Mucosa of rectum (tissue), 2 donors: ENCODE results near the gene SLC25A1.

ENCODE experiments used
- H3K27ac ChIP-seq, 2 donors: one replicate each; pipeline ENCODE4 v1.7.0; 2013; ENCODE audit warnings: inconsistent platforms in 2 of 2, low read depth in 2 of 2, low read length in 2 of 2
- H3K27me3 ChIP-seq, 2 donors: one replicate each; pipeline ENCODE4 v1.7.0; 2013; ENCODE audit warnings: low read length in 2 of 2; ENCODE audit not compliant: control insufficient read depth in 2 of 2, insufficient read depth in 2 of 2
- H3K36me3 ChIP-seq, 2 donors: one replicate each; pipeline ENCODE4 v1.7.0; 2013; ENCODE audit warnings: low read length in 2 of 2; ENCODE audit not compliant: control insufficient read depth in 2 of 2, insufficient read depth in 2 of 2
- H3K4me1 ChIP-seq, 2 donors: one replicate each; pipeline ENCODE4 v1.7.0; 2013; ENCODE audit warnings: low read length in 2 of 2, mild to moderate bottlenecking in 1 of 2; ENCODE audit not compliant: control insufficient read depth in 2 of 2, insufficient read depth in 2 of 2
- H3K4me3 ChIP-seq, 2 donors: one replicate each; pipeline ENCODE4 v1.7.0; 2013; ENCODE audit warnings: low read length in 2 of 2
- H3K9ac ChIP-seq, 2 donors: one replicate each; pipeline ENCODE4 v1.7.0; 2013; ENCODE audit warnings: low read length in 2 of 2, low read depth in 1 of 2, mild to moderate bottlenecking in 1 of 2
- H3K9me3 ChIP-seq, 2 donors: one replicate each; pipeline ENCODE4 v1.7.0; 2013; ENCODE audit warnings: low read length in 2 of 2; ENCODE audit not compliant: control insufficient read depth in 2 of 2
- donor health status: healthy.
- donor health status: Normal muscosa, but diverticular disease.

SLC25A1 gene

GRCh38 chr22:19138217-19139000 is 40.1 kb downstream of the SLC25A1 start:
- no peaks in the 10 kb centered on the region for H3K27me3 ChIP-seq
- H3K4me1 ChIP-seq, result peaks cover 2 to 3% of the 10 kb centered on the region in 2 donors
- H3K9me3 ChIP-seq, result no peaks in the 10 kb centered on the region
- H3K4me3 ChIP-seq, result no peak overlapping the region
- no peak overlapping the region for H3K27ac ChIP-seq
- H3K9ac ChIP-seq, result no peak overlapping the region
- H3K36me3 ChIP-seq, result peaks cover 52 to 67% of the 10 kb centered on the region in 2 donors

GRCh38 chr22:19137384-19138216 is 40.9 kb downstream of the SLC25A1 start:
- no peak overlapping the region for H3K27ac ChIP-seq
- H3K4me1 ChIP-seq, result no peaks in the 10 kb centered on the region
- no peak overlapping the region for H3K9ac ChIP-seq
- no peak overlapping the region for H3K4me3 ChIP-seq
- peaks cover 51 to 73% of the 10 kb centered on the region in 2 donors for H3K36me3 ChIP-seq
- H3K27me3 ChIP-seq, result no peaks in the 10 kb centered on the region
- no peaks in the 10 kb centered on the region for H3K9me3 ChIP-seq

DNA sequence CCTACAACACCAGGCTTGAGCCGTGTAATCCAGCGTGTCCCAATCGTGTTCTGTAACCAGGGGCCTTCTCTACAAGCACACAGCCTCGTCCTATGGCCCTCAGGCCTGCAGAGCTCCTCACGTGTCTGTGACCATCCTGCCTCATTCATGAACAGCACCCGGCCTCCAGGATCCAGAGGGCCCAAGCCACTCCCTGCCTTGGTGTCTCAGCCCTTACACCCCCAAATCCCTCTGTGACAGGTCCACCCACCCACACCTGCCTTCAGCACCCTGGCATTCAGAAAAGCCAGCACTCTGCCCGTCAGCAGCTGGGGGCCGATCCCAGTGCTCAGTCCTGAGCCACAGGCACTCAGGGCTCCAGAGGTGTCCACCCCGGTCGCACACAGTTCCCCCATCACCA is 41.6 kb downstream of the SLC25A1 start:
- H3K4me3 ChIP-seq, result no peak overlapping the region
- peaks cover 49 to 69% of the 10 kb centered on the region in 2 donors for H3K36me3 ChIP-seq
- no peaks in the 10 kb centered on the region for H3K4me1 ChIP-seq
- no peak overlapping the region for H3K27ac ChIP-seq
- H3K9ac ChIP-seq, result no peak overlapping the region
- H3K27me3 ChIP-seq, result no peaks in the 10 kb centered on the region
- H3K9me3 ChIP-seq, result no peaks in the 10 kb centered on the region

DNA sequence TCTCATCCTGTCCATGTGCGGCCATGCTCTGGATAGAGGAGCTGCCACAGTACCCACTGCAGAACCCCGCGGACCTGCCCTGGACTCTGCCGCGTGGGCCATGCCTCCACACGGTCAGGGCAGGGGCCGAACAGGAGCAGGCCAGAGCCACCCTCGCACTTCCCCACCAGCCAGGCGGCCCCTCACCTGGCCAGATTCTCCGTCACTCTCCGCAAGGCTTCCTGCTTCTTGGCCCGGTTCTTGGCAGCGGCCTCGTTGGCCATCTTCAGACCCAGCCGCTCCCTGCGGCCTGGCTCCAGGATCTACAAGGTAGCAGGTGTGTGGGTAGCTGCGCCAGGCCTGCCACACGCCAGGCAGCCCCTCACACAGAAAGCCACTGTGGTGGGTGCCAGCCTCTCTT is 43.7 kb downstream of the SLC25A1 start:
- Histone ChIP-seq H3K9ac (no peak overlapping the region), H3K27me3 (no peaks in the 10 kb centered on the region), H3K4me1 (no peaks in the 10 kb centered on the region), H3K9me3 (no peaks in the 10 kb centered on the region), H3K4me3 (no peak overlapping the region), H3K27ac (no peak overlapping the region), H3K36me3 (peaks cover 44 to 63% of the 10 kb centered on the region in 2 donors)

GRCh38 chr22:19134176-19134831 is 44.2 kb downstream of the SLC25A1 start:
- H3K36me3 ChIP-seq, result peaks cover 38 to 57% of the 10 kb centered on the region in 2 donors
- H3K4me3 ChIP-seq, result no peak overlapping the region
- H3K9me3 ChIP-seq, result no peaks in the 10 kb centered on the region
- H3K27ac ChIP-seq, result no peak overlapping the region
- no peaks in the 10 kb centered on the region for H3K27me3 ChIP-seq
- no peak overlapping the region for H3K9ac ChIP-seq
- no peaks in the 10 kb centered on the region for H3K4me1 ChIP-seq

DNA sequence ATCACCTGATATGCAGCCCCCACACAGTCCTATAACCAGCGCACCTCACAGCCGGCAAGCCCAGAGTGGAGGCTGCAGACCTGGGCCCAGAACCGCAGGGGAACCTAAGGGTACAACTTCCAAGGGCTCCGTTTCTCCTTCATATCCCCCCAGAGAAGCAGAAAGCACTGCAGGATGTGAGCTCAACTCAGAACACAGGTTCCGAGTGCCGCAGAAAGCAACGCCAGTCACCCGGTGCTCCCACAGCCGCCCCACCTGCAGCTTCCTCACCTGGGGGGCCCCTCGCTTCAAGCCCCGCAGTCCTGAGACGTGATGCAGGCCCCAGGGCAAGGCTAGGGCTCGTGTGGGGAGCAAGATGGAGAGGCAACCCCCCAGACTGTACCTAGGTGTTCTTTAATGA is 45.0 kb downstream of the SLC25A1 start:
- Histone ChIP-seq H3K27me3 (no peaks in the 10 kb centered on the region), H3K4me1 (no peaks in the 10 kb centered on the region), H3K9me3 (no peaks in the 10 kb centered on the region), H3K27ac (no peak overlapping the region), H3K4me3 (no peak overlapping the region), H3K9ac (no peak overlapping the region), H3K36me3 (peaks cover 32 to 49% of the 10 kb centered on the region in 2 donors)

DNA sequence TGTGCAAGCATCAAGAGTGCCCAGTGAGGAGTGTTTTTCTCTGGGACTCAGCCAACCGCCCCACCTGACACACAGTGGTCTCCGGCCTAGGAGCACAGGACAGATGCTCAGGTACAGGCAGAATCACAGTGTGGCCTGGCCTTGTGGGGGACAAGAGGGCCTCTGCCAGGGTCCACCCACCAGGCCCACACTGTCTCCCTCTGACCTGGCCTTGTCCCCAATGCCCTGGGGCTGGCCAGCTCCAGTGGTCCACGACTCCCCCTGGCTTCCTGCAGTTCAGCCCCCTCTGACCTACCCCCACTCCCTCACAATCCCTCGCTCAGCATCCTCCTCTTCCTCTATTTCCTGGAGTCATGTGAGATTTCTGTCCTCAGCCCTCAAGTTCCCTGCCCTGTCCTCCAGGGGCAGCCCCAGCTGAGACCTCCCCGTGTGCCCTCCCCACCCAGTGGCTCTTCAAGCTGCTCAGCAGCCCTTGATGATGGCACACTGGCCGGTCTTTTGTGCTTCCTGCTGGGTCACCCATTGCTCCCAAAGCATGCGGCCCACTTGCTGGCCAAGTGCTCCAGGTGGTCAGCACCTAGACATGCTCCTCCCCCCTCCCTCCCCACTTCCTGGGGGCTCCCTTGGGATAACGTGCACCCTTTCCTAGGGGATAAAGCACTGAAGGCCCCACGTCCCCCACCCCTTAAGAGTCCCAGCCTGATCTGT is 45.7 kb downstream of the SLC25A1 start:
- peaks cover 25 to 43% of the 10 kb centered on the region in 2 donors for H3K36me3 ChIP-seq
- no peaks in the 10 kb centered on the region for H3K9me3 ChIP-seq
- no peak overlapping the region for H3K27ac ChIP-seq
- no peaks in the 10 kb centered on the region for H3K4me1 ChIP-seq
- no peak overlapping the region for H3K9ac ChIP-seq
- no peaks in the 10 kb centered on the region for H3K27me3 ChIP-seq
- no peak overlapping the region for H3K4me3 ChIP-seq

DNA sequence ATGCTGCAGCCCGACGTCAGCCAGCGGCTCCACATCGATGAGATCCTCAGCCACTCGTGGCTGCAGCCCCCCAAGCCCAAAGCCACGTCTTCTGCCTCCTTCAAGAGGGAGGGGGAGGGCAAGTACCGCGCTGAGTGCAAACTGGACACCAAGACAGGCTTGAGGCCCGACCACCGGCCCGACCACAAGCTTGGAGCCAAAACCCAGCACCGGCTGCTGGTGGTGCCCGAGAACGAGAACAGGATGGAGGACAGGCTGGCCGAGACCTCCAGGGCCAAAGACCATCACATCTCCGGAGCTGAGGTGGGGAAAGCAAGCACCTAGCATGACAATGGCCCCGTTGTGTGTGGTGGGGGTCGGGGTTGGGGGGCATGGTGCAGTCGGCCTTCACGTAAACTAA is 46.4 kb downstream of the SLC25A1 start:
- Histone ChIP-seq H3K36me3 (peaks cover 20 to 37% of the 10 kb centered on the region in 2 donors), H3K9ac (no peak overlapping the region), H3K9me3 (no peaks in the 10 kb centered on the region), H3K4me3 (no peak overlapping the region), H3K4me1 (no peaks in the 10 kb centered on the region), H3K27me3 (no peaks in the 10 kb centered on the region), H3K27ac (no peak overlapping the region)

DNA sequence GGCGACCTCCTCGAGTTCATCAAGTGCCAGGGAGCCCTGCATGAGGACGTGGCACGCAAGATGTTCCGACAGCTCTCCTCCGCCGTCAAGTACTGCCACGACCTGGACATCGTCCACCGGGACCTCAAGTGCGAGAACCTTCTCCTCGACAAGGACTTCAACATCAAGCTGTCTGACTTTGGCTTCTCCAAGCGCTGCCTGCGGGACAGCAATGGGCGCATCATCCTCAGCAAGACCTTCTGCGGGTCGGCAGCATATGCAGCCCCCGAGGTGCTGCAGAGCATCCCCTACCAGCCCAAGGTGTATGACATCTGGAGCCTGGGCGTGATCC is 46.9 kb downstream of the SLC25A1 start:
- H3K36me3 ChIP-seq, result peaks cover 15 to 32% of the 10 kb centered on the region in 2 donors
- H3K4me1 ChIP-seq, result no peaks in the 10 kb centered on the region
- H3K27me3 ChIP-seq, result no peaks in the 10 kb centered on the region
- no peak overlapping the region for H3K27ac ChIP-seq
- no peak overlapping the region for H3K4me3 ChIP-seq
- H3K9ac ChIP-seq, result no peak overlapping the region
- no peaks in the 10 kb centered on the region for H3K9me3 ChIP-seq
